ENCODE measurements around the gene CDC14C.

The CDC14C gene

GRCh38 chr7:48931481-48931880 is 7.1 kb downstream of the CDC14C start:
- no peaks in the 10 kb centered on the region for H3K79me2 ChIP-seq (ENCODE audit: insufficient read depth, low read length)
- H3K4me2 ChIP-seq (ENCODE audit: low read depth, low read length, poor library complexity, severe bottlenecking), result no peak overlapping the region
- TF ChIP-seq EZH2phosphoT487 (IDR thresholded peaks at IDR 0.05; ENCODE audit: borderline replicate concordance) (no peak), CTCF (conservative IDR thresholded peaks at IDR 0.05; ENCODE audit: low read length) (no peak)
- H3K36me3 ChIP-seq (ENCODE audit: insufficient read depth, low read length), result no peaks in the 10 kb centered on the region
- no peaks in the 10 kb centered on the region for H3K4me1 ChIP-seq (ENCODE audit: insufficient read depth, low read length, poor library complexity, severe bottlenecking)
- no peaks in the 10 kb centered on the region for H3F3A ChIP-seq (ENCODE audit: low read depth)
- no peaks in the 10 kb centered on the region for H3K27me3 ChIP-seq (ENCODE audit: insufficient read depth, low read length, poor library complexity, severe bottlenecking)
- H3K9ac ChIP-seq (ENCODE audit: low read depth, low read length, poor library complexity, severe bottlenecking), result no peak overlapping the region
- H3K9me2 ChIP-seq (replicated peaks; ENCODE audit: low read depth, low read length), result no peaks in the 10 kb centered on the region
- H2AFZ ChIP-seq (ENCODE audit: low read length), result no peak overlapping the region
- H3K4me3 ChIP-seq (ENCODE audit: low read length, poor library complexity, severe bottlenecking), result no peak overlapping the region
- no peaks in the 10 kb centered on the region for H3K9me3 ChIP-seq (ENCODE audit: insufficient read depth, low read depth, low read length)
- H4K20me1 ChIP-seq (ENCODE audit: insufficient read depth, low read length, poor library complexity, severe bottlenecking), result no peaks in the 10 kb centered on the region

- H3K4me3 ChIP-seq (ENCODE audit: low read length, poor library complexity, severe bottlenecking), result no peak overlapping the region
- H3K9ac ChIP-seq (ENCODE audit: low read depth, low read length, poor library complexity, severe bottlenecking), result no peak overlapping the region
- no peaks in the 10 kb centered on the region for H4K20me1 ChIP-seq (ENCODE audit: insufficient read depth, low read length, poor library complexity, severe bottlenecking)
- no peak overlapping the region for H2AFZ ChIP-seq (ENCODE audit: low read length)
- no peaks in the 10 kb centered on the region for H3K27me3 ChIP-seq (ENCODE audit: insufficient read depth, low read length, poor library complexity, severe bottlenecking)
- TF ChIP-seq EZH2phosphoT487 (IDR thresholded peaks at IDR 0.05; ENCODE audit: borderline replicate concordance), result no peak
- TF ChIP-seq CTCF (conservative IDR thresholded peaks at IDR 0.05; ENCODE audit: low read length), result no peak
- H3K36me3 ChIP-seq (ENCODE audit: insufficient read depth, low read length), result no peaks in the 10 kb centered on the region
- H3K9me3 ChIP-seq (ENCODE audit: insufficient read depth, low read depth, low read length), result no peaks in the 10 kb centered on the region
- H3K4me2 ChIP-seq (ENCODE audit: low read depth, low read length, poor library complexity, severe bottlenecking), result no peak overlapping the region
- no peaks in the 10 kb centered on the region for H3K4me1 ChIP-seq (ENCODE audit: insufficient read depth, low read length, poor library complexity, severe bottlenecking)
- no peaks in the 10 kb centered on the region for H3F3A ChIP-seq (ENCODE audit: low read depth)
- no peaks in the 10 kb centered on the region for H3K9me2 ChIP-seq (replicated peaks; ENCODE audit: low read depth, low read length)
- H3K79me2 ChIP-seq (ENCODE audit: insufficient read depth, low read length), result no peaks in the 10 kb centered on the region
Measured at GRCh38 chr7:48932126-48932910, 8.0 kb downstream of the CDC14C start.

GRCh38 chr7:48933549-48934085 is 9.3 kb downstream of the CDC14C start:
- Histone ChIP-seq H3K9me3 (ENCODE audit: insufficient read depth, low read depth, low read length) (no peaks in the 10 kb centered on the region), H3K36me3 (ENCODE audit: insufficient read depth, low read length) (no peaks in the 10 kb centered on the region), H3K4me1 (ENCODE audit: insufficient read depth, low read length, poor library complexity, severe bottlenecking) (no peaks in the 10 kb centered on the region), H2AFZ (ENCODE audit: low read length) (no peak overlapping the region), H3K4me2 (ENCODE audit: low read depth, low read length, poor library complexity, severe bottlenecking) (no peak overlapping the region), H4K20me1 (ENCODE audit: insufficient read depth, low read length, poor library complexity, severe bottlenecking) (no peaks in the 10 kb centered on the region), H3K4me3 (ENCODE audit: low read length, poor library complexity, severe bottlenecking) (no peak overlapping the region), H3K9me2 (replicated peaks; ENCODE audit: low read depth, low read length) (no peaks in the 10 kb centered on the region), H3K9ac (ENCODE audit: low read depth, low read length, poor library complexity, severe bottlenecking) (no peak overlapping the region), H3F3A (ENCODE audit: low read depth) (no peaks in the 10 kb centered on the region), H3K27me3 (ENCODE audit: insufficient read depth, low read length, poor library complexity, severe bottlenecking) (no peaks in the 10 kb centered on the region), H3K79me2 (ENCODE audit: insufficient read depth, low read length) (no peaks in the 10 kb centered on the region)
- no peak for TF ChIP-seq EZH2phosphoT487 (IDR thresholded peaks at IDR 0.05; ENCODE audit: borderline replicate concordance)
